Activated T-cell treated with anti-CD3 and anti-CD28 coated beads, Interleukin-2, amount 50 U/mL, for 24 hours (primary cell): ENCODE data around the gene EPN2.

ENCODE experiments used
- DNase-seq: peaks from one replicate; pipeline ENCODE4 v3.0.0-alpha.2; 2020
- H3K27ac Mint-ChIP-seq: 2 replicates; pipeline ENCODE4 v1.8.0; 2020; ENCODE audit warnings: mild to moderate bottlenecking, mixed read lengths
- H3K27me3 Mint-ChIP-seq: 2 replicates; pipeline ENCODE4 v1.8.0; 2020; ENCODE audit warnings: mixed read lengths
- H3K36me3 Mint-ChIP-seq: 2 replicates; pipeline ENCODE4 v1.8.0; 2020; ENCODE audit warnings: low read depth, mixed read lengths
- H3K4me1 Mint-ChIP-seq: 2 replicates; pipeline ENCODE4 v1.8.0; 2020; ENCODE audit warnings: low read depth, mixed read lengths
- H3K4me3 Mint-ChIP-seq: 2 replicates; pipeline ENCODE4 v1.8.0; 2020; ENCODE audit warnings: mild to moderate bottlenecking, moderate library complexity, mixed read lengths
- H3K9me3 Mint-ChIP-seq: 2 replicates; pipeline ENCODE4 v1.8.0; 2020; ENCODE audit warnings: mixed read lengths

The EPN2 gene

DNA sequence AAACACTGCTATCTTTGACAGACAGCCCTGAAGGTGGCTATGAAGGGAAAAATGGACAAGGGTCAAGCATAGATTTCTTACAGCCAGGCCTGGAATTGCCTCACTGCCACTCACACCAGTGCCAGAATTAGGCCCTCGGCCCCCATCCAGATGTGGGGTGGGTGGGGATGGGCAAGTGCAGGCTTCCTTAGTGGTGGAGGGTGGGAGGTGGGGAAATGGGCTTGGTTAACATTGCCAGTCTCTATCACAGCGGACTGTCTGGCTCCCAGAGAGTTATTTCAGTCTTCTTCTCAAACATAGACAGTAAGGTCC is 100.5 kb downstream of the EPN2 start:
- no peak for DNase-seq
- Mint-ChIP-seq H3K4me1 (peaks cover 2% of the 10 kb centered on the region), H3K27ac (no peak overlapping the region), H3K9me3 (no peaks in the 10 kb centered on the region), H3K36me3 (no peaks in the 10 kb centered on the region), H3K4me3 (no peak overlapping the region), H3K27me3 (peaks cover 53% of the 10 kb centered on the region)

DNA sequence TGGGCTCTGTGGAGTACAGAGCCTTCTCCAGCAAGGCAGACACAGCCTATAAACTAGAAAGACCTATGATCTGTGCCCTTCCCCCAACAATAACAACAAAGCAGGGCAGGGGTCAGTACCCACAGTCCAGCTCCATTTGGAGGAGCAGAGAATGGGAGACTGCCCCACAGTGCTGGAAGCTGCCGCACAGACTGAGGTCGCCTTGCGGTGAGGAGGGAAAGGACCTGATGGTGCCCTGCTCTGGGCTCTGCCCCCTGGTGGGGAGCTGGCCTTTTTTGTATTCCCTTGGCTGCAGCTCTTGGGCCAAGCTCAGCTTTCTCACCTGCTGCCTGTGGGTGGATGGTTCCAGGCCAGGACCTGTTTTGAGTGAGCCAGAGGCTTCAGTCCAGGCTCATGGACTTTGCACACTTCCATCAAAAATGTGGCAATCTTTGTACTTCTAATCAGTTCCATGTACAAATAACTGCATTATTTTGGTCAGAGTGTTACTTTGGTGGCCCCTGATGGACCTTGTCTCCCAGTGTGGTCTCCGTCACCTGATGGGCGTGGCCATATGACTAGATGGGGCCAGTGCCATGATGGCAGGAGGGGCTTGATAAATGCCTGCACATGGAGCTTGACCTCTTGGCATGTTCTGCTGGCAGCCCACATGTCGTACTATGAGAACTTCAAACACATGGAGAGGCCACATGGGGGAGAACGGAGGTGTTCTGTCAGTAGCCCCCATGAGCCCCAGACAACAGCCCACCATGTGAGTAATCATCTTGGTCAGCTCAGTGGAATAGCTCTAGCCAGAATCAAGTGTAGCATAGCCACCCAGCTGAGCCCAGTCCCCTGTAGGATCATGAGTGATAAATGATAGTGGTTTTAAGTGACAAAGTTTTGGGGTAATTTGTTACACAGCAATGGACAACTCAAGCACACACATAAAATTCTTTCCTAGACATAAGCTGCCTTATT is 101.1 kb downstream of the EPN2 start:
- Mint-ChIP-seq H3K4me3 (no peak overlapping the region), H3K27me3 (peaks cover 53% of the 10 kb centered on the region), H3K9me3 (no peaks in the 10 kb centered on the region), H3K4me1 (no peaks in the 10 kb centered on the region), H3K27ac (no peak overlapping the region), H3K36me3 (no peaks in the 10 kb centered on the region)
- DNase-seq, result peak; percentile 69

DNA sequence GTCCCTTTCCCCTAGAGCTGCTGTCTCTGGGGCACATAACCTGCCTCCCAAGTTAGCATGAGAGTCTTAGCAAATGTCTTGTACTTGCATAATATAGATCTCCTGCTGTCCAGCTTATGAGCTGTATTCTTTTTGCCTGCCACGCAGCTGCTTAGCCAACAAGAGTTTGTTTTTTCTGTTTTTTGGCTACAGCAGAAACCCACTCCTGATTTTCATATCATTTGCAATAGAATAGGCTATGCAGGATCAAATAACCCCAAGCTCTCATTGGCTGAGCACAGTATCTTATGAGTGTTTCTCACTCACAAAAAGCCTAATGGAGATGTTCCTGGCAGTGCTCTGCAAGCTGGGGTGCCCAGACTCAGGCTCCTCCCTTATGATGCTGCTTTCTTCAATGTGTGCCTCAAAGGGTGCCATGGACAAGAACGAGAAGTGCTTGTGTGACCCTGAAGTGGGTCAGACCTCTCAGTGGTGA is 102.2 kb downstream of the EPN2 start:
- Mint-ChIP-seq H3K27ac (no peak overlapping the region), H3K4me3 (no peak overlapping the region), H3K4me1 (no peaks in the 10 kb centered on the region), H3K36me3 (no peaks in the 10 kb centered on the region), H3K27me3 (peaks cover 53% of the 10 kb centered on the region), H3K9me3 (no peaks in the 10 kb centered on the region)
- no peak for DNase-seq

DNA sequence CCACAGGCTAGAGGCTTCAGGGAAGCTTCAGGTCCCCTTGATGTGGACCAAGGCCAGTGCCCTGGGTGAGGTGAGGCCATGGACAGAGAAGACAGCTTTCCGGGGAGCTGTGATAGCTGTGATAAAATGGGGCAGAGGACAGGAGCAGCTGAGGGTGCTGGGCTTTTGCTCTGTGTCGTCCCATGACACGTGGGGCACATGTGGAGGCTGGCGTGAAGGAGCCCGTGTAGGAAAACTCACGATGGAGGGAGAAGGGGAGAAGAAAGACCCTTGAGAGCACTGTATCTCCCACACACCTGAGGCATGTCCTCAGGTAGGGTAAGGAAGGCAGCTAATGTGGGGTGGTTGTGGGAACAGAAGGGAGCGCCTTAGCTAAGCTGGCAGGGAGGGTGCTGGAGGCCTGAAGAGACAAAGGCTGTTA is 104.1 kb downstream of the EPN2 start:
- Mint-ChIP-seq H3K4me3 (no peak overlapping the region), H3K27me3 (peaks cover 40% of the 10 kb centered on the region), H3K27ac (no peak overlapping the region), H3K9me3 (no peaks in the 10 kb centered on the region), H3K36me3 (no peaks in the 10 kb centered on the region), H3K4me1 (no peaks in the 10 kb centered on the region)
- no peak for DNase-seq

DNA sequence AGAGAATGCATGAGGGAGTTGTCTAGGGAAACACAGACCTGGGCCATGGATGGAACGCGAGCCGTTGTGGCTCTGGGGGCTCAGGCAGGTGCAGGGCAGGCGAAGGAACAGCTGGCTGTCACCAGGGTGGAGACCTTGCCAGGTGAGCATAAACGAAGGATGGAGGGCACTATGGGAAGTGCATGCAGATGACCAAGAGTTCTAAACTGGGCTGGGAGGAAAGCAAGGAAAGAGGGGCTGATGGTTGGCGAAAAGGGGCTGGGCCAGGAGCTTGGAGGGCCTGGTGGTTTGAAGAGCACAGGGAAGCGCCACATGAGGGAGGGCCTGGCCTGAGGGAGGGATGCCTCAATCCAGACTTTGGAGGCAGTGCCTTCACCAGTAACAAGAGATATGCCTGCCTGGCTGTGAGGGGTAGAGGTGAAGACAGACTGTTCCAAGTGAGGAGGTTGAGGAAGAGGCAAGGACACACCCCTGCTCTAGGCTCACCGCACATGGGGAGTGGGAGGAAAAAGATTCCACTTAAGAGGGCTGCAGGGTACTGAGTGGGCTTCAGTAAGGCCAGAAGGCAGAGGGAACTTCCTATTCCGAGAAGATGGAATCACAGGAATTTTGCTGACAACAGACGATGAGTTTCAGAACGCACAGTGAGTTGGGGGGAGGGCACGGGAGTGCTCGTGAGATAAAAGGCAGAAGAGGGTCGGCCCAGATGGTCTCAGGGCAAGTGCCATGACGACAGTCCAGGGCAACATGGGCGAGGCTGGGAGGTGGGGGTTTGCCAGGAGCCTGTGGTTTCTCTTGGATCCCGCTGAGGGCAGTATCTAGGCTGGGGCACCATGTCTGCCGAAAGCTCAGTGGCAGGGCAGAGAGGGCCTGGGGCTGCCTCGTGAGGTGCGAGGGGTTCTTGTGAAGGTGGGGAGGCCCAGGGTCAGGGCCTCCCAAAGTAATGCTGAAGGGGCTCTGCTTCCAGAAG is 104.8 kb downstream of the EPN2 start:
- peak; percentile 25 for DNase-seq
- H3K27me3 Mint-ChIP-seq, result peaks cover 36% of the 10 kb centered on the region
- H3K4me1 Mint-ChIP-seq, result no peaks in the 10 kb centered on the region

DNA sequence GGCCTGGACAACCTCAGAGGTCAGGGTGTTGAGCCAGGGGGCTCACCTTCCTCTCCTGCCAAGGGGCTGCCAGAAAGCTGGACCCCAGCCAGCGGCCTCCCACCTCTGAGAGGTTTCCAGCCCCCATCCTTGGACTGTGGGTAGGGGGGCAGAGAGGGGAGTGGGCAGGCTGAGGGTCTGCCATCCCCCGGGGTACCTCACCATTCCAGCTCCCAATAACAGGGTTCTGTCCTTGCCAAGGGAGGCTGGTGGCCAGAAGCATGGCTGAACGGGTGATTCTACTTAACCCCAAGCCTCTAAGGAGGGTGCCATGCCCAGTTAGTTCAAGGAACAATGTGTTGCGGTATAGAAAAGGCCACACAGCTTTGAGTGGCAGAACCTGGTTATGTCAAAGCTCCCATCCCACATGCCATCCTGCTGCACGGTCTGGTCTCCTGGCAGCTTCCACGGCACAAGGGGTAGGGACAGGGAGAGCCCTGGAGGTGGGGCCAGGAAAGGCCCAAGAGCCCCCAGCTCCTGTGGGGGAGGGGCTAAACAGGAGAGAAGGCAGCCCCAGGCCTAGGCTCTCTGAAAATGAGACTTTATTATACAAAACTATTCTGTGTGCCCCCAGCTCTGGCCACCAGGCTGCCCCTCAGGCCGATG is 105.6 kb downstream of the EPN2 start:
- Mint-ChIP-seq H3K4me1 (no peaks in the 10 kb centered on the region), H3K36me3 (no peaks in the 10 kb centered on the region), H3K4me3 (no peak overlapping the region), H3K9me3 (no peaks in the 10 kb centered on the region), H3K27ac (no peak overlapping the region), H3K27me3 (peaks cover 29% of the 10 kb centered on the region)
- DNase-seq, result peak; percentile 20

More for the DNA sequence above, 104.8 kb downstream of the EPN2 start:
- Mint-ChIP-seq H3K27ac (no peak overlapping the region), H3K9me3 (no peaks in the 10 kb centered on the region), H3K36me3 (no peaks in the 10 kb centered on the region), H3K4me3 (no peak overlapping the region)

DNA sequence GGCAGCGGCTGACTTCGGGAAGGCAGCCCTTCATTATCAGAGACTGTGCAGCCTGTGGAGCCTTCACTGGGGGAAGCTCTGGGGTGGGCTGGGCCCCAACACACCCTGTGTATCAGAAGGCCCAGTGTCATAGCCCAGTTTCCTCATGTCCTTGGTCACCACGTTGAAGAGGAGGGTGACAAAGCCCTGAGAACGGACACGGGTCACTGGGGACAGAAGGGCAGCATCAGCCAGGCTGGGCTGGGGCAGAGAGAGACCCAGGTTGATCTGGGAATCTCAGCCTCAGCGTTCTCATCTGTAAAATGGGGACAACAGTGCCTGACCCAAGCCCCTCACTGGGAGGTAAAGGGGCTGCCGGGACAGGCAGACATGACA is 106.1 kb downstream of the EPN2 start:
- Mint-ChIP-seq H3K4me3 (no peak overlapping the region), H3K9me3 (no peaks in the 10 kb centered on the region), H3K27ac (no peak overlapping the region), H3K27me3 (peaks cover 29% of the 10 kb centered on the region), H3K4me1 (no peaks in the 10 kb centered on the region), H3K36me3 (no peaks in the 10 kb centered on the region)
- DNase-seq, result peak; percentile 1

DNA sequence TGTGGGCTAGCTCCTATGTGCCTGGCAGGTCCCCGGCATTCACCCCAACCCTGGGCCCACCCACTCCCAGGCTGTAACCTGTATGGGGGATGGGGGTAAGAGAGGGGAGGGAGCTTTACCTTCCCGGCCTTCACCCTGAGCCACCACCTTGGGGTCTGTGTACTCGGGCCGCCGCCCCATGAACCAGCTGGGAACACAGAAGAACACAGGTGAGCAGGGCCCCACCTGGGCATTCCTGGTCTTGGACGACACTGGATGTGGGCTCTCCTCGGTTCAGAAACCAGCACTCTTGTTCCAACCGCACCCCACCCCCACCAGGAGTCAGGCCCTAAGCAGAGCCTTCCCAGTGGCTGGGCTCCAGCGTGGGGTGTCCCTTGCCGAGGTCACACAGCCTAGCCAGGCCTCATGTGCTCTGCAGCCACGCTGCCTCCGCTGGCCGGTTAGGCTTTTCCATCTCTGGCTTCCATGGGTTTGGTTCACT is 106.5 kb downstream of the EPN2 start:
- no peaks in the 10 kb centered on the region for H3K9me3 Mint-ChIP-seq
- no peaks in the 10 kb centered on the region for H3K36me3 Mint-ChIP-seq
- H3K4me1 Mint-ChIP-seq, result no peaks in the 10 kb centered on the region
- H3K27me3 Mint-ChIP-seq, result peaks cover 25% of the 10 kb centered on the region
- peak; percentile 22 for DNase-seq
- no peak overlapping the region for H3K4me3 Mint-ChIP-seq
- H3K27ac Mint-ChIP-seq, result no peak overlapping the region

DNA sequence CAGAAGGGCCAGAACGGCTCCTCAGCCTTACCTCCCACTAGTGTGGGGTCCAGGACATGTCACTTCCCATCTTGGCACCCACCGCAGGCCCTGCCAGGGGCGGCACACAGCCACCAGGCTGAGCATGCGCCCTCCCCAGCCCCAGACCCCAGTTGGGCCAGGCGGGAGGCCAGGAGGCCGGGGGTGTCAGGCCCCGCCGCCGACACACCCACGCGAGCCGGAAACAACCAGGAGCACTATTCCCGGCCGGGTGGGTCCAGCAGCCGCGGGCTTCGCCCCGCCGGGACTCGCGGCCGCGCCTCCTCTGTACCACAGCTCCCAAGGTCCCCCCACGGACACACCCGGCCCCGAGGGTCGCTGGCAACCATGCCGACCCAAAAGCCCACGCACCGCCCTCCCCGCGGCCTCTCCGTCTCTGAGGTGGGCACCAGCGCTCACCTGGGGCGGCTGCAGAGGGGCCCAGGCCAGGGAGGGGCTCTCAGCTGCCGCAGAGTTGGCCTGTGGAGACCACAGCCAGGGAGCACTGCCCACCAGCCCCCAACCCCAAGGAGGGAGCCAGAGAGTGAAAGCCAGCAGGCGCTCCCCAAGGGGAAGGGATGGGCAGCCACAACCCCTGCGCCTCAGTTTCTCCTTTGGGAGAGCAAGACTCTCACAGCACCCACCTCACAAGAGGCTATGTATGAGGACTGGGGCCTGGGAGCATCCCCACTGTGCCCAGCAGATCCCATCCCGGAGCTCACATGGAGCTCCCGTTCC is 107.3 kb downstream of the EPN2 start:
- Mint-ChIP-seq H3K27ac (no peak overlapping the region), H3K4me3 (no peak overlapping the region), H3K36me3 (no peaks in the 10 kb centered on the region), H3K27me3 (peaks cover 18% of the 10 kb centered on the region), H3K4me1 (no peaks in the 10 kb centered on the region), H3K9me3 (no peaks in the 10 kb centered on the region)
- DNase-seq, result peak; percentile 16

DNA sequence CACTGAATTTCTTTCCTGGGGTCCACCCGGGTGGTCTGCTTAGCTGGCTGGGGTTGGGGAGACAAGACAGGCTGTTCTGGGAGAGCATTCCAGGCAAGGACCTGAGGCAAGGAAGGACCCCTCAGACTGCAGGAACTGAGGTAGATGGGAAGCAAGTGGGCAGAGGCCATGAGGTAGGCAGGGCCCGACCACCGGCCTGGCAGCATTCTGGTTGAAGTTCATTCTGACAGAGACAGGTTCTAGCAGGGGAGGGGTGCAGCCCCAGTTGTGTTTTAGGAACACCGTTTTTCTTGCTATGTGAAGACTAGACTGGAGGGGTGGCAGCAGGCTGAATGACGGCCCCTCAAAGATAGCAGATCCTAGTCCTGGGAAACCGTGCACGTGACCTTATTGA is 107.9 kb downstream of the EPN2 start:
- peaks cover 19% of the 10 kb centered on the region for H3K27me3 Mint-ChIP-seq
- H3K27ac Mint-ChIP-seq, result no peak overlapping the region
- peak; percentile 16 for DNase-seq
- H3K36me3 Mint-ChIP-seq, result no peaks in the 10 kb centered on the region
- no peaks in the 10 kb centered on the region for H3K9me3 Mint-ChIP-seq
- H3K4me1 Mint-ChIP-seq, result no peaks in the 10 kb centered on the region
- H3K4me3 Mint-ChIP-seq, result no peak overlapping the region

DNA sequence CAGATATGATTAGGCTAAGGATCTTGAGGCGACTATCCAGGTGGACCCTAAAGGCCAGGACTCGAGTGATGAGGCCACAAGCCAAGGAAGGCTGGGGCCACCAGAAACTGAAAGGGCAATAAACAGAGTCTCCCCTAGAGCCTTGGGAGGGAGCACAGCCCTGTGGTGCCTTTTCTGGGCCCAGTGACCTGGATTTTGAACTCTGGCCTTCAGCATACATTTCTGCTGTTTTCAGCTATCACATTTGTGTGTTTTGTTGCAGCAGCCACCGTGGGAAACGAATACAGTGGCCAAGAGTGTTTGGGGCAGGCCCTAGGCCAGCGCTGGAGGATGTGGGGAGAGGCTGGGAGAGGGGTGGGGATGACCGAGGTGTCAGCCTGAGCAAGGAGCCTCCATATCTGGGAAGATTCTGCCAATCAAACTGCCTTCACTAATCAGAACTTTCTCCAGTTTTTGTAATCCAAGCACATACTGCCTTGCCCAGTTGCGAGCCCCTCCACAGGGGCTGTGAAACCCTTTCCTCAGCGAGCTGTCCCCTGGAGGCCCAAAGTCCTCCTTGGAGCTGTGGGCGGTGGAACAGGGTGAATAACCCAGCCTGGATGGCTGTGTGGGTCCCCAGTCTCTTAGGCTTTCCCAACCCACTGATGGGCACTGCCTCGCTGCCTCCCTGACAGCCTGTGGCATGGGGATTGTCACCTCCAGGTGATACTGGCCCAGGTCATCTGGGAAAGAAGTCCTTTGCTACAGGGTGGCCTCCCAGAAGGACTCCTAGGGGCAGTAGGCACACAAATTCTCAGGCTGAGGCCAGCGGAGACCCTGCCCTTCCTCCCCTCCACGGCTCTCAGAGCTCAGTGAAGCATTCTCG is 108.6 kb downstream of the EPN2 start:
- H3K4me3 Mint-ChIP-seq, result no peak overlapping the region
- peak; percentile 17 for DNase-seq
- no peaks in the 10 kb centered on the region for H3K9me3 Mint-ChIP-seq
- peaks cover 18% of the 10 kb centered on the region for H3K27me3 Mint-ChIP-seq
- no peaks in the 10 kb centered on the region for H3K36me3 Mint-ChIP-seq
- no peaks in the 10 kb centered on the region for H3K4me1 Mint-ChIP-seq
- no peak overlapping the region for H3K27ac Mint-ChIP-seq

DNA sequence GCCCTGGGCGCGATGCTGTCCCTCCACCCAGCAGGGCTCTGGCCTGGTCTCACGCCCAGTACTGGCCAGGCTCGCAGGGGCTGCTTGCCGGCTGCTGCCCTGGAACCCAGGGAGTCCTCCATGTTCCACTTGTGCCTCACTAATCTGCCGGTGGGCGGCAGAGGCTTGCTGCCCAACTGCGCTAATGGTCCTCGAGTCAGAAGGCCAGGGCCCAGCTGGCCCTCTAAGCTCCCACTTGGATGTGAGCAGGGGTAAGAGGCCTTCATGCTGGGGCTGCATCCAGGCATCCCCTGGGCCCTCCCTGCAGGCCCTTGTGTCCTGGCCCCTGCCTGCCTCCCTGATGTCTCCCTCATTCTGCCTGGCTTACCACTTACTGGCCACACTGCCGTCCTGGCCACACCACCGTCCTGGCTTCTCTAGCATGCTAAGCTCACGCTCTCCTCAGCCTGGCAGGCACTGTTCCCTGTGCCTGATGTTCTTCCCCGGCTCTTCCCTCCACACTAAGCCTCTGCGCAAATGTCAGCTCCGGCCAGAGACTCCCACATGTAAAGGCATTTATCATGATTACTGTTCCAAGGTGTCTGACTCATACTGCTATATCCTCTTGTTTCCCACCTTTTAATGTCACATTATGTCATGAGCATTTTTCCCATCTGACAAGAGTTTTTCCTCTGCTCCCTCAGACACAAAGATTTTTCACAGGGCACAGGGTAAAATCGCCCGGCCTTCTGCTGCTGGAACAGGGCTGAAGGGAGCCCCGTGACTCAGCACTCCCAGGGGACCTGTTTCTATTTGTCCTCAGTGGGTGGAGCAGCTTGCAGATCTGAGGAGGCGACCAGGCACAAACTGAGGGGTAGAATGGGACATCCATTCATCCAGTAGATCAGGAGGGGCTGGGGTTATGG is 109.4 kb downstream of the EPN2 start:
- peak; percentile 25 for DNase-seq
- Mint-ChIP-seq H3K36me3 (no peaks in the 10 kb centered on the region), H3K4me3 (no peak overlapping the region), H3K9me3 (no peaks in the 10 kb centered on the region), H3K27me3 (peaks cover 10% of the 10 kb centered on the region), H3K4me1 (no peaks in the 10 kb centered on the region), H3K27ac (no peak overlapping the region)
